ENCODE results near the gene PSMA6. TPM values are rescaled to one million over a fixed set of nuclear protein-coding genes. Genes with fewer than 3 reads are reported as not detected.

The PSMA6 gene
- total and polyA plus RNA-seq, 2 of the 13 experiments (the other 11 are each of a cell fraction or from before 2014, with no cell fraction given), result 525 to 1,109 TPM

GRCh38 chr14:35336494-35337268 is 44.5 kb downstream of the PSMA6 start (continued):
- TF ChIP-seq ZBTB37 (CRISPR knock-in tag; IDR thresholded peaks at IDR 0.05), result peak; percentile 97
- peak; percentile 36; the same call in 1 of the 2 replicates for TF ChIP-seq ETS1 (CRISPR knock-in tag; IDR thresholded peaks at IDR 0.05)
- peak; percentile 42; the same call in 1 of the 3 replicates for TF ChIP-seq MXI1 (IDR thresholded peaks at IDR 0.05; ENCODE audit: borderline replicate concordance, low read depth, low read length)
- TF ChIP-seq RELA (CRISPR knock-in tag; IDR thresholded peaks at IDR 0.05), result peak; percentile 100
- peak; percentile 57 for TF ChIP-seq RFX3 (CRISPR knock-in tag; IDR thresholded peaks at IDR 0.05)
- no peak for TF ChIP-seq SCMH1 (CRISPR knock-in tag; IDR thresholded peaks at IDR 0.05; ENCODE audit: borderline replicate concordance)
- peak; percentile 97; the same call in 1 of the 2 replicates for TF ChIP-seq ZBED4 (CRISPR knock-in tag; IDR thresholded peaks at IDR 0.05; ENCODE audit: borderline replicate concordance)
- TF ChIP-seq FOSL2 (CRISPR knock-in tag; IDR thresholded peaks at IDR 0.05), result peak; percentile 93
- no peak for TF ChIP-seq ZNF10 (CRISPR knock-in tag; IDR thresholded peaks at IDR 0.05; ENCODE audit: borderline replicate concordance, low read depth)
- TF ChIP-seq ZNF296 (CRISPR knock-in tag; conservative IDR thresholded peaks at IDR 0.05), result no peak
- no peak for TF ChIP-seq ZNF431 (CRISPR knock-in tag; IDR thresholded peaks at IDR 0.05; ENCODE audit: borderline replicate concordance, low read depth)
- TF ChIP-seq TRAFD1 (CRISPR knock-in tag; IDR thresholded peaks at IDR 0.05; ENCODE audit: borderline replicate concordance), result peak; percentile 99
- TF ChIP-seq ZNF574 (CRISPR knock-in tag; IDR thresholded peaks at IDR 0.05), result peak; percentile 95
- 0 out of 2 replicates have a peak, but pooled peaks have one; percentile 68 for TF ChIP-seq ZNF180 (CRISPR knock-in tag; IDR thresholded peaks at IDR 0.05; ENCODE audit: borderline replicate concordance, low read depth)
- peak; percentile 91 for TF ChIP-seq DRAP1 (CRISPR knock-in tag; IDR thresholded peaks at IDR 0.05)
- no peak; the same call in 1 of the 2 replicates for TF ChIP-seq ZKSCAN1 (IDR thresholded peaks at IDR 0.05; ENCODE audit: low read length)
